ENCODE data around the gene GLCE. TPM values are rescaled to one million over a fixed set of nuclear protein-coding genes. Genes with fewer than 3 reads are reported as not detected.

The GLCE gene
- total and polyA plus RNA-seq, 2 experiments from 2014 or later: 9.7 to 17.1 TPM

GRCh38 chr15:69132977-69133861, 27.2 kb upstream of the GLCE start:
- Histone ChIP-seq H2AFZ (no peak overlapping the region), H3K4me3 (no peak overlapping the region), H3K4me1 (ENCODE audit: insufficient read depth) (peaks cover 8% of the 10 kb centered on the region), H3F3A (ENCODE audit: insufficient read depth) (0 out of 2 replicates have a peak, but pooled peaks cover 3% of the 10 kb centered on the region), H3K27ac (no peak overlapping the region), H3K9me2 (ENCODE audit: insufficient read depth) (no peaks in the 10 kb centered on the region), H4K20me1 (ENCODE audit: insufficient read depth) (no peaks in the 10 kb centered on the region), H3K4me2 (ENCODE audit: unreplicated experiment) (no peak overlapping the region), H3K9ac (no peak overlapping the region), H3K9me3 (ENCODE audit: low read depth) (no peaks in the 10 kb centered on the region), H3K36me3 (ENCODE audit: low read depth) (no peaks in the 10 kb centered on the region), H3K79me2 (ENCODE audit: insufficient read depth) (no peaks in the 10 kb centered on the region), H3K27me3 (replicated peaks; ENCODE audit: insufficient read depth) (peaks cover 13% of the 10 kb centered on the region; the same call in 1 of the 2 replicates)
- 25 to 28% methylated on average over 3 of the region's 3 CpGs for WGBS, 2 experiments (ENCODE audit: low coverage in 1 of 2, low lambda C conversion rate in 2 of 2, missing lambda C conversion rate in 2 of 2)
- TF ChIP-seq EZH2phosphoT487 (IDR thresholded peaks at IDR 0.05; ENCODE audit: insufficient read depth, low read depth) (no peak), EZH2 (IDR thresholded peaks at IDR 0.05; ENCODE audit: insufficient read depth, poor library complexity, severe bottlenecking) (no peak)
- DNase-seq: no peak
- in situ Hi-C loops (cut with MboI): no loop called here

DNA sequence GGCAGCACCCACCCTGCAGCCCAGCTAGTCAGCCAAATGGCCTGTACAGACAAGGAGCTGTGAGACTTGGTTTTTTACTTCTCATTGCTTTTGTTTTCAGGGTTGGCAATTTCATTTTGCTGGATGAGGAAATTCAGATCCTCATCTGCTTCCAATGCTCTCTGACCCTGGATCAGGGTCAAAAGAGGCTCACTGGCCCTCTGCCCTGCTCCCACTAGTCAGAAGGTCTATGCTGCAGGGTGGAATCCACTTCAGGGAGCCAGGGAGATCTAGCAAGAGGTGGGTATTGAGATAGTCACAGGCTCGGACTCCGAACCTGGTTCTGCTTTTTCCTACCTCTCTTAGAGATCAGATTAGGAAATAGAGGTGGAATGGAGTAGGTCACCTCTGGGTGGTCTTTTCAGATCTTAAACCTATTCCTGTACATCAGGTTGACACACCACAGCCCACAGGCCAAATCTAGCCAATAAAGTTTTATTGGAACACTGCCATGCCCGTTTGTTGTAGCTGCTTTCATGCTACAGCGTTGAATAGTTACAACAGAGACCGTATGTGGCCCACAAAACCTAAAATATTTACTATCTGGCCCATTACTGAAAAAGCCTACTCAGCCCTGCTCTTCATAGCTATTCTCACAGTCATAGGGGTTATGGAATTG, 26.4 kb upstream of the GLCE start:
- Histone ChIP-seq H3K9me3 (ENCODE audit: low read depth) (no peaks in the 10 kb centered on the region), H2AFZ (no peak overlapping the region), H3K4me3 (no peak overlapping the region), H3F3A (ENCODE audit: insufficient read depth) (0 out of 2 replicates have a peak, but pooled peaks cover 3% of the 10 kb centered on the region), H3K27ac (no peak overlapping the region), H3K79me2 (ENCODE audit: insufficient read depth) (no peaks in the 10 kb centered on the region), H4K20me1 (ENCODE audit: insufficient read depth) (no peaks in the 10 kb centered on the region), H3K9ac (no peak overlapping the region), H3K4me1 (ENCODE audit: insufficient read depth) (peaks cover 2% of the 10 kb centered on the region; the same call in 1 of the 2 replicates), H3K9me2 (ENCODE audit: insufficient read depth) (no peaks in the 10 kb centered on the region), H3K27me3 (replicated peaks; ENCODE audit: insufficient read depth) (peaks cover 19% of the 10 kb centered on the region), H3K4me2 (ENCODE audit: unreplicated experiment) (no peak overlapping the region), H3K36me3 (ENCODE audit: low read depth) (no peaks in the 10 kb centered on the region)
- in situ Hi-C loops (cut with MboI): no loop called here
- 54 to 55% methylated on average over 5 of the region's 5 CpGs for WGBS, 2 experiments (ENCODE audit: low coverage in 1 of 2, low lambda C conversion rate in 2 of 2, missing lambda C conversion rate in 2 of 2)
- no peak for TF ChIP-seq EZH2 (IDR thresholded peaks at IDR 0.05; ENCODE audit: insufficient read depth, poor library complexity, severe bottlenecking)
- TF ChIP-seq EZH2phosphoT487 (IDR thresholded peaks at IDR 0.05; ENCODE audit: insufficient read depth, low read depth): no peak
- DNase-seq: no peak

DNA sequence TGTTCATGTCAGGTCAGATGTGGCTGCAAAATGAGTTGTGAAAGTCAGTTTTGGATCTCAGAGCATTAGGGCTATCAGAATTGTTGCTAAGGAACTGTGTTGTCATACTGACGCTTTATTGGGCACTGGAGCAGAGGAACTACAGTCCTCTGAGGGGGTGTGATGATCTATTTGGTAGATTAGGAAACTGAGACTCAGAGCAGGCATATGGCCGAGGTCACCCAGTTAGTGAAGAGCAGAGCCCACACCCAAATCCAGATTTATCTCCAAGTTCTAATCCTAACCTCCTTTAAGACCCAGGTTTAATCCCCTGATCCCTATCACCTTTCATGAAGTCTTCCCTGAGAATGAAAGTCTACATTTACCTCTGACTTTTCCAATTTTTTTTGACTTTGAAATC, 25.6 kb upstream of the GLCE start:
- Histone ChIP-seq H4K20me1 (ENCODE audit: insufficient read depth) (no peaks in the 10 kb centered on the region), H3K9me3 (ENCODE audit: low read depth) (no peaks in the 10 kb centered on the region), H3K4me1 (ENCODE audit: insufficient read depth) (no peaks in the 10 kb centered on the region), H3K27me3 (replicated peaks; ENCODE audit: insufficient read depth) (peaks cover 27% of the 10 kb centered on the region), H3K27ac (no peak overlapping the region), H3K4me2 (ENCODE audit: unreplicated experiment) (no peak overlapping the region), H3K4me3 (no peak overlapping the region), H3K79me2 (ENCODE audit: insufficient read depth) (no peaks in the 10 kb centered on the region), H2AFZ (no peak overlapping the region), H3K9ac (no peak overlapping the region), H3K36me3 (ENCODE audit: low read depth) (no peaks in the 10 kb centered on the region), H3F3A (ENCODE audit: insufficient read depth) (no peaks in the 10 kb centered on the region), H3K9me2 (ENCODE audit: insufficient read depth) (no peaks in the 10 kb centered on the region)
- DNase-seq: no peak
- in situ Hi-C loops (cut with MboI): no loop called here
- WGBS, 2 experiments (ENCODE audit: low coverage in 1 of 2, low lambda C conversion rate in 2 of 2, missing lambda C conversion rate in 2 of 2): 44 to 48% methylated on average over 2 of the region's 2 CpGs
- TF ChIP-seq EZH2phosphoT487 (IDR thresholded peaks at IDR 0.05; ENCODE audit: insufficient read depth, low read depth): no peak
- TF ChIP-seq EZH2 (IDR thresholded peaks at IDR 0.05; ENCODE audit: insufficient read depth, poor library complexity, severe bottlenecking): no peak

GRCh38 chr15:69135499-69135898, 24.9 kb upstream of the GLCE start:
- H4K20me1 ChIP-seq (ENCODE audit: insufficient read depth): no peaks in the 10 kb centered on the region
- no peaks in the 10 kb centered on the region for H3F3A ChIP-seq (ENCODE audit: insufficient read depth)
- H3K4me2 ChIP-seq (ENCODE audit: unreplicated experiment): no peak overlapping the region
- H3K4me1 ChIP-seq (ENCODE audit: insufficient read depth): no peaks in the 10 kb centered on the region
- H3K9ac ChIP-seq: no peak overlapping the region
- H3K27me3 ChIP-seq (replicated peaks; ENCODE audit: insufficient read depth): peaks cover 34% of the 10 kb centered on the region
- H3K9me3 ChIP-seq (ENCODE audit: low read depth): no peaks in the 10 kb centered on the region
- H3K9me2 ChIP-seq (ENCODE audit: insufficient read depth): no peaks in the 10 kb centered on the region
- H3K27ac ChIP-seq: no peak overlapping the region
- DNase-seq: no peak
- H3K79me2 ChIP-seq (ENCODE audit: insufficient read depth): no peaks in the 10 kb centered on the region
- TF ChIP-seq EZH2phosphoT487 (IDR thresholded peaks at IDR 0.05; ENCODE audit: insufficient read depth, low read depth): no peak
- no peak for TF ChIP-seq EZH2 (IDR thresholded peaks at IDR 0.05; ENCODE audit: insufficient read depth, poor library complexity, severe bottlenecking)
- in situ Hi-C loops (cut with MboI): no loop called here
- H3K36me3 ChIP-seq (ENCODE audit: low read depth): no peaks in the 10 kb centered on the region
- 66 to 77% methylated on average over 2 of the region's 2 CpGs for WGBS, 2 experiments (ENCODE audit: low coverage in 1 of 2, low lambda C conversion rate in 2 of 2, missing lambda C conversion rate in 2 of 2)
- no peak overlapping the region for H3K4me3 ChIP-seq
- no peak overlapping the region for H2AFZ ChIP-seq

Data from GM23248 (cell line).